SK-N-MC (cell line): ENCODE results near the gene PSMB2.

ENCODE experiments used
- DNase-seq: peaks from one replicate; pipeline ENCODE4 v3.0.0-alpha.2; 2011; ENCODE audit warnings: low read depth, low spot score
- H3K27ac ChIP-seq: fragments of 200-600 bp; sonication (generic); 2 replicates; pipeline ENCODE4 v1.5.1; 2016; ENCODE audit warnings: mixed run types
- H3K36me3 ChIP-seq: fragments of 200-600 bp; sonication (generic); 2 replicates; pipeline ENCODE4 v1.6.1; 2017; ENCODE audit warnings: antibody characterized with exemption, low read length, mixed read lengths; ENCODE audit not compliant: insufficient read depth
- H3K4me3 ChIP-seq: fragments of 200-600 bp; sonication (generic); 2 replicates; pipeline ENCODE4 v1.5.1; 2016
- H3K9ac ChIP-seq: fragments of 200-600 bp; sonication (generic); 2 replicates; pipeline ENCODE4 v1.8.0; 2017; ENCODE audit warnings: mixed run types, mixed read lengths; ENCODE audit not compliant: insufficient read length
- H3K9me3 ChIP-seq: fragments of 200-600 bp; sonication (generic); 2 replicates; pipeline ENCODE4 v1.6.1; 2017; ENCODE audit warnings: low read depth, mild to moderate bottlenecking, antibody characterized with exemption, low read length, moderate library complexity, mixed read lengths
- EZH2 ChIP-seq: fragments of 200-600 bp; sonication (generic); IDR thresholded peaks from one replicate; pipeline ENCODE4 v1.6.1; 2017; ENCODE audit warnings: antibody characterized with exemption
- FOXP2 ChIP-seq: optimal IDR thresholded peaks from 2 replicates; pipeline ENCODE3; 2011; ENCODE audit warnings: mild to moderate bottlenecking, moderate library complexity; ENCODE audit not compliant: insufficient read depth; ENCODE audit errors: extremely low read length, control extremely low read depth
- POLR2AphosphoS5 ChIP-seq: IDR thresholded peaks from 2 replicates; pipeline ENCODE4 v1.6.1; 2012; ENCODE audit warnings: mild to moderate bottlenecking, low read depth, low read length, borderline replicate concordance

PSMB2 gene

GRCh38 chr1:35633547-35633946 is 7.8 kb downstream of the PSMB2 start:
- no peak for TF ChIP-seq FOXP2
- TF ChIP-seq POLR2AphosphoS5 = no peak
- no peak for TF ChIP-seq EZH2
- peaks cover 75% of the 10 kb centered on the region for H3K36me3 ChIP-seq
- H3K9ac ChIP-seq = no peak overlapping the region
- no peak overlapping the region for H3K27ac ChIP-seq
- no peaks in the 10 kb centered on the region for H3K9me3 ChIP-seq
- DNase-seq = no peak
- no peak overlapping the region for H3K4me3 ChIP-seq

- Histone ChIP-seq H3K4me3 (no peak overlapping the region), H3K36me3 (peaks cover 89% of the 10 kb centered on the region), H3K9me3 (no peaks in the 10 kb centered on the region), H3K27ac (no peak overlapping the region), H3K9ac (no peak overlapping the region)
- TF ChIP-seq EZH2 (no peak), POLR2AphosphoS5 (no peak), FOXP2 (no peak)
- DNase-seq = no peak
Measured at GRCh38 chr1:35631396-35631795, 9.9 kb downstream of the PSMB2 start.

GRCh38 chr1:35629051-35629450 is 12.3 kb downstream of the PSMB2 start:
- H3K36me3 ChIP-seq = peaks cover 75% of the 10 kb centered on the region
- TF ChIP-seq FOXP2 = no peak
- no peak for TF ChIP-seq EZH2
- TF ChIP-seq POLR2AphosphoS5 = no peak
- no peaks in the 10 kb centered on the region for H3K9me3 ChIP-seq
- H3K9ac ChIP-seq = no peak overlapping the region
- no peak for DNase-seq
- 0 out of 2 replicates have a peak overlapping the region, but pooled peaks have one; percentile 7 for H3K27ac ChIP-seq
- no peak overlapping the region for H3K4me3 ChIP-seq

DNA sequence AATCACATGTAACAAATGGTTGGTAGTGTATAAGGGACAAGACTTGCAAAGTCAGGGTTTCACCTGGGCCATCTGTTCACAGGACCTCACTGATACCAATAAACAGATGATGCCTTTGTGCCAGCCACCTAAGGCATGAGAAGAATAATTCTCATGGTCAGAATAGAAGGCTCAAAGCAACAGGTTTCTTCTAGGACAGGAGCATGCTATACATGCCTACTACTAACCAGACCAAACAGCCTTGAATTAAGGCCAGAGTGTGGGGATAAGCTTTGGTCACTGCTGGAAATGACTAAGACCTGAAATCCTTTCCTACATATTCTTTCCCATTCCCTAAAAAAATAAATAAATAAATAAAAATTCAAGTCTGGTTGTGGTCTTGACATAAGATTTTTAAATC is 17.5 kb downstream of the PSMB2 start:
- DNase-seq = no peak
- peaks cover 68% of the 10 kb centered on the region for H3K36me3 ChIP-seq
- H3K9ac ChIP-seq = no peak overlapping the region
- H3K9me3 ChIP-seq = no peaks in the 10 kb centered on the region
- no peak for TF ChIP-seq EZH2
- no peak overlapping the region for H3K4me3 ChIP-seq
- H3K27ac ChIP-seq = no peak overlapping the region

- Histone ChIP-seq H3K9ac (no peak overlapping the region), H3K4me3 (no peak overlapping the region), H3K9me3 (no peaks in the 10 kb centered on the region), H3K27ac (no peak overlapping the region), H3K36me3 (peaks cover 70% of the 10 kb centered on the region)
- DNase-seq = no peak
- no peak for TF ChIP-seq EZH2
Measured at GRCh38 chr1:35622510-35623178, 18.7 kb downstream of the PSMB2 start.

DNA sequence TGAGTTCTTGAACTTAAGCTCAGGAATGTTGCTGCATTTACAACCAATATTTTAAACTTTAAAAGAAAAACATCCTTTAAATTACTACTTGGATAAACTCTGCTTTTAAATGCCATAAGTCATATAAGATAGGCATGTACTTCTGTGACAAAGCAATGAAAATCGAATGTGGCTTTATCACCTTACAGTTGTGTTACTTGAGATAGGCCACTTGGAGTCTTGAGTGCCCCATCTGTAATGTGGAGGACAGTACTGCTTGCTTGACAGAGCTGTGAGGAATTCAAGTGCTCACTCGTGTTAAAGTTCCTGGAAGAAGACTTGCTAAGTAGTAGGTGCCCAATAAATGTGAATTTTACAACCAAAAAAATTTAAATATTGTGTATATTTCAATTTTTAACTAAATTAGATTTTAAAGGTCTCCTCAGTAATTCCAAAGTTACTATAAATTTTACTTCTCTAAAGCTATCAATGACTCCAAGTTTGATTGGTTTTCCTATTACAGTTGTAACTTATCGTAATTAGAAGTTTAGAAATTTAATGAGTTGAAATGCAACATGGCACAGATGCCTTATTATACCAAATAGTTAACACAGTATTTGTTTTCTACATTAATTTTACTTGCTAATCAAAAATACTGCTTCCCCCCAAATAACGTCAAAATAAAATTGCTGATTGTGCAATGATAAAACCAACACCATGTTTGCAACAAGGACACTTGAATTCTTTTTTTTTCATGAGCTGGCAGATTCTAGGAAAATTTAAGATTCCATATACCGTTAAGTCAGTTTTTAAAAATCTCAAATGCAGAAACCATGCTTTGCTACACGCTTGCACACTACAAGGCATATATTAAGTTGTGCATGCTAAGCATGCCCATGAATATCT is 21.8 kb downstream of the PSMB2 start:
- TF ChIP-seq FOXP2 (no peak), POLR2AphosphoS5 (no peak), EZH2 (no peak)
- H3K36me3 ChIP-seq = peaks cover 84% of the 10 kb centered on the region
- DNase-seq = no peak

DNA sequence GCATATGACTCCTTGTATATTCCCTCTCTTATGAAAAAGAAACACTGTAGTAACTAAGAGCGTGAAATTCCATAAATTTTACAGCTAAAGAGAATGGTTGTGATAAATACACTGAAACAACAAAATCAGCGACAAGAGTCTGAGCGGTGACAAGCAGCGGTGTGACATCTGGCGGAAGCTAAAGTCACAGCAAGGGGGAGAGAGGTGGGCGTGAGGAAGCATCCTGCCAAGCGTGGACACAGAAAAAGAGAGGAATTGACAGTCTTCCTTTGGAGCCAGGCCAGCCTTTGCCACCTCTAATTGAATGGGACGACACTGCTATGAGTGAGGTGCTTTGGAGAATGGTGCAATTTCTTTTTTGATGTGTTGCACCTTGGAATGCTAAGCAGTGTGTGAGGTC is 25.9 kb downstream of the PSMB2 start:
- Histone ChIP-seq H3K9ac (no peak overlapping the region), H3K4me3 (no peak overlapping the region), H3K9me3 (no peaks in the 10 kb centered on the region), H3K27ac (no peak overlapping the region), H3K36me3 (peaks cover 92% of the 10 kb centered on the region)
- DNase-seq = no peak
- no peak for TF ChIP-seq EZH2
- no peak for TF ChIP-seq FOXP2
- no peak for TF ChIP-seq POLR2AphosphoS5

More for the DNA sequence above, 21.8 kb downstream of the PSMB2 start:
- H3K9me3 ChIP-seq = no peaks in the 10 kb centered on the region
- no peak overlapping the region for H3K9ac ChIP-seq
- H3K4me3 ChIP-seq = no peak overlapping the region
- H3K27ac ChIP-seq = peak overlapping the region; percentile 37

GRCh38 chr1:35611655-35612054 is 29.7 kb downstream of the PSMB2 start:
- TF ChIP-seq FOXP2 = no peak
- no peak for TF ChIP-seq EZH2
- no peak for TF ChIP-seq POLR2AphosphoS5
- Histone ChIP-seq H3K9ac (no peak overlapping the region), H3K4me3 (no peak overlapping the region), H3K27ac (no peak overlapping the region), H3K9me3 (no peaks in the 10 kb centered on the region), H3K36me3 (peaks cover 94% of the 10 kb centered on the region)
- no peak for DNase-seq
